ENCODE data around the gene SEC24B.

- TF ChIP-seq CTCF (IDR thresholded peaks at IDR 0.05) (no peak), ZFX (IDR thresholded peaks at IDR 0.05; ENCODE audit: borderline replicate concordance) (no peak)
Observed at GRCh38 chr4:109559983-109560686, 126.5 kb downstream of the SEC24B start, which contains the start of gene MCUB.

All from 22Rv1 (cell line).